Measurements from ENCODE around the gene PRAMEF12.
"Not testable (repeated sequence)": the region's sequence is repeated elsewhere in the genome, so short reads cannot be mapped to it uniquely, and the experiment has no call there.

The PRAMEF12 gene

DNA sequence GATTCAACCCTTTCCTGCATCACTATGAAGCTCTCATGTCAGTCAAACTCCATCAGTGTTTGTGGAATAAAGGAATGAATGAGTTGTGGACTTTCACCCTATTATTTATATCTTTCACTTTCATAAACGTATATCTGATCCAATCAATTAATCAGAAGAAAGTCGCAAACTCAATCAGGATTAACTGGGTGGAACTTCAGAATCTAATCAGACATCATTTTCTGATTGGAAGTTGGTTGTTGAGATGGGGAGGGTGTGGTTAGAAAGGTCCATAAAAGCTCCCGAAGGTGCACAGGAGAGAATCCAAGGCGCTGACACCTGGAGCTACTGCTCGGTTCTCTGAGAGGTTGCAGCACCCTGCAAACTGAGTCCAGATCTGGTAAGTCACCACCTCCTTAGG lies at the start of gene PRAMEF12:
PRAMEF12 (plus strand) TSS at position 301 of the 400 bp plus-strand sequence. CDS start 1,130 bp downstream, outside the sequence.
- no peak for DNase-seq (ENCODE audit: low read depth)

DNA sequence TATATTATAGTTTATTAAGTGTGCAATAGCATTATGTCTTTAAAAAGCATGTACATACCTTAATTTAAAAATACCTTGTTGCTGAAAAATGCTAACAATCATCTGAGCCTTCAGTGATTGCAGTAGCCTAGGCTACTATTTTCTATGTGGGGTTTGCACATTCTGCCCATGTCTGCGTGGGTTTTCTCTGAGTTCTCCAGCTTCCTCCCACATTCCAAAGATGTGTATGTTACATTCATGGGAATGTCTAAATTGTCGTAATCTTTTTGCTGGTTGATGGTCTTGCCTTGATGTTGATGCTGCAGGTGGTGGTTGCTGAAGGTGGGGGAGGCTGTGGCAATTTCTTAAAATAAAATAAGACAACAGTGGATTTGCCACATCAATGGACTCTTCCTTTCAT lies 45.1 kb upstream of the PRAMEF12 start:
- DNase-seq (ENCODE audit: low read depth): no peak

DNA sequence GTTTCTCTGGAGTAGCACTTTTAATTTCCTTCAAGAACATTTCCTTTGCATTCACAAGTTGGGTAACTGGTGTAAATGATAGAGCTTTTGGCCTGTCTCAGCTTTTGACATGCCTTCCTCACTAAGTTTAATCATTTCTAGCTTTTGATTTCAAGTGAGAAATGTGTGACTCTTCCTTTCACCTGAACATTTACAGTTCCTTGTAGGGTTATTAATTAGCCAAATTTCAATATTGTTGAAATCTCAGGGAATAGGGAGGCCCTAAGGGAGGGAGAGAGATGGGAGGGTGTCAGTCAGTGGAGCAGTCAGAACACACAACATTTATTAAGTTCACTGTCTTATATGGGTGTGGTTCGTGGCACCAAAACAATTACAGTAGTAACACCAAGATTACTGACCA lies 43.4 kb upstream of the PRAMEF12 start:
- no peak for DNase-seq (ENCODE audit: low read depth)

DNA sequence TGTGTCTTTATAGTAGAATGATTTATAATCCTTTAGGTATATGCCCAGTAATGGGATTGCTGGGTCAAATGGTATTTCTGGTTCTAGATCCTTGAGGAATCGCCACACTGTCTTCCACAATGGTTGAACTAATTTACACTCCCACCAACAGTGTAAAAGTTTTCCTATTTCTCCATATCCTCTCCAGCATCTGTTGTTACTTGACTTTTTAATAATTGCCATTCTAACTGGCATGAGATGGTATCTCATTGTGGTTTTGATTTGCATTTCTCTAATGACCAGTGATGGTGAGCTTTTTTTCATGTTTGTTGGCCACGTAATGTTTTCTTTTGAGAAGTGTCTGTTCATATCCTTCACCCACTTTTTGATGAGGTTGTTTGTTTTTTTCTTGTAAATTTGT lies 42.5 kb upstream of the PRAMEF12 start:
- not testable (repeated sequence) for DNase-seq (ENCODE audit: low read depth)

DNA sequence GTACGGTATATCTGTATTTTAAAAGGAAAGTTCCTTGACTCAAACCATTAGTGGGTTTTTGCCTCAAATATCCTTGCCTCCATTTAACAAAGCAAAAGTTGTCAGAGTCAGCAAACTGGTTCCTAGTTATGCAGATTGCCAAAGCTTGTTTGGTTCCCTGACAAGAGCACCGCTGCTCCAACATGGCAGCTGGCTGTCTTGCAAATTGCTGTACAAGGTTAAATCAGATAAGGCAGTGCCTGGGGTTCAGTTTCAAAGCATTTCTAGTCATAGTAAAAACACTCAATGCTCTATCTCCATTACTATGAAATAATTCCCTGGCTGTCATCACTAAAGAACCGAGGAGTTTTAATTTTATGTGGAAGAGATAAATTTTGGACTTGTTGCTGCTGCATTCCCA lies 38.9 kb upstream of the PRAMEF12 start:
- no peak for DNase-seq (ENCODE audit: low read depth)

DNA sequence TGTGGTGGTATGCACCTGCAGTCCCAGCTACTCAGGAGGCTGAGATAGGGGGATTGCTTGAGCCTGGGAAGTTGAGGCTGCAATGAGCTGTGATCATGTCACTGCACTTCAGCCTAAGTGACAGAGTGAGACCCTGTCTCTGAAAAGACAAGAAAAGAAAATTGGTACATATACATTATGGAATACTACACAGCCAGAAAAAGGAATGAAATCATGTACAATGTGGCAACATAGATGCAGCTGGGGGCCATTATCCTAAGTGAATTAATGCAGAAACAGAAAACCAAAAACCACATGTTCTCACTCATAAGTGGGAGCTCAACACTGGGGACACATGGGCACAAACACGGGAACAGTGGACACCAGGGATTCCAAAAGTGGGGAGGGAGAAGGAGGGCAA lies 34.6 kb upstream of the PRAMEF12 start:
- no peak for DNase-seq (ENCODE audit: low read depth)

DNA sequence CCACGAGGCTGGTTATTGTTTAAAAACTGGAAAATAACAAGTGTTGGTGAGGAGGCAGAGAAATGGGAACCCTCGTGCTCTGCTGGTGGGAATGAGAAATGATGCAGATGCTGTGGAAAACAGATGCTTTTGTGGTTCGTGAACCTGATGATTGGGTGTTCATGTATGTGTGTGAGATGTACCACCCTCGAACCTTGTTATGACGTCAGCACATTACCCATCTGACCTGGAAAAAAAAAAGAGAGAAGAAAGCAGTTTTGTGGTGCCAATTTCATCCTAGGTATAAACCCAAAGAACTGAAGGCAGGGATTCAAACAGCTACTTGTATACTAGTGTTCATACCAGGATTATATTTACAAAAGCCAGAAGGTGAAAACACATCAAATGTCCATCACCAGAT lies 33.9 kb upstream of the PRAMEF12 start:
- no peak for DNase-seq (ENCODE audit: low read depth)

DNA sequence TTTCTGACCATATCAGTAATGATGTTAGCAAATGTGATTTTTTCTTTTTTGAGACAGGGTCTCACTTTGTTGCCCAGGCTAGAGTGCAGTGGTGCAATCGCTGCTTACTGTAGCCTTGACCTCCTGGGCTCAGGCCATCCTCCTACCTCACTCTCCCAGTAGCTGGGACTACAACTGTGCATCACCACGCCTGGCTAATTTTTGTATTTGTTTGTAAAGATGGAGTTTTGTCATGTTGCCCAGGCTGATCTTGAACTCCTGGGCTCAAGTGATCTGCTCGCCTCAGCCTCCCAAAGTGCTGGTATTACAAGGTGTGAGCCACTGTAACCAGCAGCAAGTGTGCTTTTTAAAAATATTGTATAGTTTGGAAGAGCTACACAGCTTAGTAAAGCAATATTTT lies 31.6 kb upstream of the PRAMEF12 start:
- DNase-seq (ENCODE audit: low read depth): no peak

DNA sequence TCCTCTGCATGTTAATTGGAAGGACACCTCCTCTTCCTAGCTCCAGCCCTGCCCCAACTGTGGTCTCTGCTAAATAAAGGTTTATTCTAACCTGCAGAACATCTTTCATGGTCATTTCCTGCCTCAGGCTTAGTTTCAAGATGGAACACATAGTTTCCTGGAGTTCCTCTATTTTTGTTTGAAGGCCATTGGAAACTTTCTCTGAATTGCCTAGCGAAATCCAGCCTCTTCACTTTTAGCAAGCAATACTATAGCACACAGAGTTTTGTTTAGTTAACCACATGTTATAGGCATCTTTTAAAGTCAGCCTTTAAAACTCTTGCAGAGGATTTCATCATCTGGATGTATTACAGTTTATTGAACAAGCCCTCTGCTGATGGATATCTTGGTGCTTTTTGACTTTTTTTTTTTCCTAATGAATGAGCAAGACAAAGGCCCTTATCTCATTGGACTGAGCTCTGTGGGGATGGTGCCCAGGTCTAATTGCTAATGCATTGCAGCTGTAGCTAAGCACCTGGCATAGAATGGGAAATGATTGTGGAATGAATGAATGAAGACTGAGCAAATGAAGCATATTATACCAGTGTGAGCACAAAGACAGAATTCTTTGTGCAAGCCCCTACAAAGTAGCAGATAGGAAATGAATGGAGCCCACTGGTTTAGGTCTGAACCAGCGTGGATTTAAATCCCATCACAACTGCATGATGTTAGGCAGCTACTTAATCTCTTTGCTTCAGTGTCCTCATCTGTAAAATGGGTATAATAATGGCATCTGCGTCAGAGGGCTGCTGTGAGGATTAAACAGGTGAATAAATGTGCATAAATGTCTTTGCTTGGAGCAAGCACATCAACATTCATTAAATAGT lies 28.2 kb upstream of the PRAMEF12 start:
- no peak for DNase-seq (ENCODE audit: low read depth)

DNA sequence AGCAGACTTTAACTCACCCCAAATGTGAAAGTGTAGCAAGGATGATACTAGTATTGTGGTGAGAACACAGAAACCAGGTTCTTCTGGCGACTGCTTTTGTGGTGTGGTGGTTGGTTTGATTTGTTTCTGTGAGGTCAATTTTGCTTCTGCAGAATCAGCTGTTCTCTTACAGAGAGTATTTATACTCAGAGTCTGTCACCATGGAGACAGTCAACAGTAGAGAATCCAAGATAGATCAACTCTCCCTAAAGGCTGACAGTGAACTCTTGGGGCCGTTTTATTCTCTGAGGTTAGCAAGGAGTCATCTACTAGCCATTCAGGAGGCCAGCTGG lies 27.6 kb upstream of the PRAMEF12 start, which contains the start of gene CFAP107:
CFAP107 (plus strand) TSS at position 209 of the 332 bp plus-strand sequence. CDS start 231 bp downstream, outside the sequence.
- no peak for DNase-seq (ENCODE audit: low read depth)

DNA sequence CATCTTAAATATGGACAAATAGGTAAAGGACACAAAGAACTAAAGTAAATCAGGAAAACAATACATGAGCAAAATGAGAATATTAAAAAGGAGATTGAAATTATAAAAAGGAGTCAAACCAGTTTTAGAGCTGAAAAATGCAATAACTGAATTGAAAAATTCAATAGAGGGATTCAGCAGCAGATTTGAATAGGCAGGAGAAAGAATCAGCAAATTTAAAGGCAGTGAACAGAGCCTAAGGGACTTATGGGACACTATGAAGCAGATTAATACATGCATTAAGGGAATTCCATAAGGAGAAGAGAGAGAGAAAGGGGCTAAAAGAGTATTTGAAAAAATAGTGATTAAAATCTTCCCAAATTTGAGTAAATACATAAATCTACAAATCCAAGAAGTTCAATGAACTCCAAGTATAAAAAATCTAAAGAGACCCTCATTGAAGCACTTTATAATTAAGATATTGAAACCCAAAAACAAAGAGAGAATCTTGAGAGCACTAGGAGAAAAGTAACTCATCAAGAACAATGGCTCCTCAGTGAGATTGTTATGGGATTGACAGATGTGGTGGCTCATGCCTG lies 24.7 kb upstream of the PRAMEF12 start:
- no peak for DNase-seq (ENCODE audit: low read depth)

DNA sequence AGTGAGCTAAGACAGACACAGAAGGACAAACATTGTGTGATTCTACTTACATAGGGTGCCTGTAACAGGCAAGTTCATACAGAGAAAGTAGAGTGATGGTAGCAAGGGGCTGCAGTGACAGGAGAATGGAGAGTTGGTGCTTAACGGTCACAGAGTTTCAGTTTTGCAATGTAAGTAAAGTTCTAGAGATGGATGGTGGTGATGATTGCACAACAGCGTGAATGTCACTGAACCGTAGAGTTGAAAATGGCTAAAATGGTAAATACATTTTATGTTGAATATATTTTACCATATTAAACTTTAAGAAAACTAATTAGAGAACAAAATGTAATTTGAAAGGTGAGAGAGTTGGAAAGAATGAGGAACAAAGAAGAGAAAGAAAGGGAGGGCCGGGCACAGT lies 18.8 kb upstream of the PRAMEF12 start:
- no peak for DNase-seq (ENCODE audit: low read depth)

DNA sequence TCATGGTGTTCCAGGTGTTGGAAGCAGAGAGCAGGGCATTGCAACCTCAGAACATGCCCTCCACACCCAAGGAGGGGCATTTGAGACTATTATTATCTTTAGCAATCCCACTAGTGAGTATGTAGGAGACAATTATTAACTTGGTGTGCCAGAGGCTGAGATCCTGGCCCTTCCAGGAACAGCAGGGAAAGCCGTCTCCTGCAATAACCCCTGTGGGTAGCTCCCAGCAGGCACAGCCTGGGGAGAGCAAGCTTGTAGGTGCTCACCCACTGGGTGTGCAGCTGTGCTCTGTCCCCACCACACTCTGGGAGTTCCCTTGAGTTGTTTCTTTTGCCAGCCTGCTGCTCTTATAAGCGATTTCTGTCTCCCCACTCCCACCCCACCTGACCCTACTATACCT lies 17.3 kb upstream of the PRAMEF12 start:
- DNase-seq (ENCODE audit: low read depth): no peak

DNA sequence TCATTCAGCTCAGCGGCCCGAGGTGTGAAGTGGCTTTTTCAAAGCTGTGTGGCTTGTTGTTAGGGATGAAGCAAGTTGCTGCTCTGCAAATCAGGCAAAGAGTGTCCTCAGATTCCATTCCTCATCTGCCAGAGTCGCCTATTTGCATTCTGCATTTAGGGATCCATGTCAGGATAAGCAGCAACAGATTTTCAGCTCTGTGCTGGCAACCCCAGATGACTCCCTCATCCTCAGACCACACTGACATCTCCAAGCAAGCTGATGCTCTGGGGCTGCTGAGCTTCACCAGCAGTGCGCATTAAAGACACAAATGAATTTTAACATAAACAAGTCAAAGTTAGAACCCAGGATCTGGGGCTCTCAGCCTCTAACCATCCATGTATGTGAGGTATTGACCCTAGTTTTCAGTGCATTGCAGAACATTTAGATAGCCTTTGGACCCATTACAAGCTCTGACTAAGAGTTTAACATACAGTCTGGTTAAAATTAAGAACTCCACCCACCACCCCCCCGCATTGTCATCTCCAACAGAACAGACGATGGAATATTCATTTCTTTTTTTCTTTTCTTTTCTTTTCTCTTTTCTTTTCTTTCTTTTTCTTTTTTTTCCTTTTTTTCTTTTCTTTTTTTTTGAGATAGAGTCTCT lies 16.6 kb upstream of the PRAMEF12 start:
- no peak for DNase-seq (ENCODE audit: low read depth)

DNA sequence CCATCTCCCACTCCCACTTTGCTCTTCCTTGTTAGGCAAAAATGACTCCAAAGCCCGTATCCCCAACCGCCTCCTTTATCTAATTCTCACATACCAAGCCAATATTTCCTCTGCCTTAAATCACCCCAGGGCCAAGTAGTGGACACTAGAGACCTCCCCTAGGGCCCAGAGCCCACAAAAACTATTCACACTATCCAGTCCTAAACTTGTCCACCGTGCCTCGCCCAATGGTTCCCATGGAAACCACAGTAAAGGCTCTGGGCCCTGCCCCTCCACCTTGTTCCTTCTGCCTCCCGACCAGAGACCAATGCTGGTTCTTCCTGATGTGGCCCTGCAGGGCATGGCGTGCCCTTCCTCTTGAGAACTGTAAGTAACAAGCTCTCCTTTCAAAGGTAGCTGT lies 15.7 kb upstream of the PRAMEF12 start:
- DNase-seq (ENCODE audit: low read depth): no peak

DNA sequence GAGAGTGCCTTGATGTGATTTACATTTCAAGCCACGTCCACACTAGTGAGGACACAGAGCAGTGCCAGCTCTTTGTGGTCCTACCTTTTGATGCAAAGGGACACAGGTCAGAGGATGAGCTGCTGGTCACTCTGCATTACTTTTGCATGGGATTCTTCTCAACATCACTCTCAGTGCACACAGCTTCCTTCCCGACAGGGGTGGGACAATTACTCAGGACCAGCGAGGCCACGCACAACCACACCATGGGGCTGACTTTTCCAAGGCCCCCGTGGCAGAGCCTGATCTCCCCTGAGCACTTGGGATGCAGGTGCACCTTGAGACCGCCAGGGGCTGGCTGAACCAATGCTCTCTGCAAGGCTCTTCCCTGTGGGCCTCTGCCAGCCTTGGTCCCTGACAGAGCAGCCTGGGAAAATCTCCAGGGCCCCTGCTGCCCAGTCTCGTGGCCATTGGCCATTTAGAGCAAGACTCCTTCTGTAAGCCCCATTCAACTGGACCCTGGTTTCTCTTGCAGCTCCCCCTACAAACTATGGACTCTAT lies 13.2 kb upstream of the PRAMEF12 start:
- no peak for DNase-seq (ENCODE audit: low read depth)

DNA sequence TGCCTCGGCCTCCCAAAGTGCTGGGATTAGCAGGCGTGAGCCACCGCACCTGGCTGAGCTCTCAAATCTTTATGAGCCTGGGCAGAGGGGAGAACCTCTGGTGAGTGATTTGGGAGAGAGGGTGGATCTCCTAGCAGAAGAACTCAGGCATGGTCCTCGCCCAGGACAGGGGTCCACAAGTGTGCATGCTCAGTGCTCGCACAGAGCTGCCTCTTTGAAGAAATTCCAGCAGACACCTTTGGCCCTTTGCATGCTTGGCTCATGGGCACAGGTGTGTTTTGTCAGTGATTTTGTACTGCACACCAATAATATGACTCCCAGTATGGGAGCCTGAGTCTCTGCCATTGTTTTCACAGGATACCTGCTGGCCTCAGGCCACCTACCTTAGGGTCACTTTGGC lies 11.8 kb upstream of the PRAMEF12 start:
- no peak for DNase-seq (ENCODE audit: low read depth)

DNA sequence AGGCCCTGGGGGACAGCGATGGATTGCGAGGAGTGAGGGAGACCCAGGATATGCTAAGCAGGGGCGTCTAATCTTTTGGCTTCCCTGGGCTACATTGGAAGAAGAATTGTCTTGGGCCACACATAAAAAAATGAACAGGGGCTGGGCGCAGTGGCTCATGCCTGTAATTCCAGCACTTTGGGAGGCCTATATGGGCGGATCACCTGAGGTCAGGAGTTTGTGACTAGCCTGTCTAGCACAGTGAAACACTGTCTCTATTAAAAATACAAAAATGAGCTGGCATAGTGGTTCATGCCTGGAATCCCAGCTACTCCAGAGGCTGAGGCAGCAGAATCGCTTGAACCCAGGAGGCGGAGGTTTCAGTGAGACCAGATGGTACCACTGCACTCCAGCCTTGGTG lies 10.8 kb upstream of the PRAMEF12 start:
- DNase-seq (ENCODE audit: low read depth): no peak

DNA sequence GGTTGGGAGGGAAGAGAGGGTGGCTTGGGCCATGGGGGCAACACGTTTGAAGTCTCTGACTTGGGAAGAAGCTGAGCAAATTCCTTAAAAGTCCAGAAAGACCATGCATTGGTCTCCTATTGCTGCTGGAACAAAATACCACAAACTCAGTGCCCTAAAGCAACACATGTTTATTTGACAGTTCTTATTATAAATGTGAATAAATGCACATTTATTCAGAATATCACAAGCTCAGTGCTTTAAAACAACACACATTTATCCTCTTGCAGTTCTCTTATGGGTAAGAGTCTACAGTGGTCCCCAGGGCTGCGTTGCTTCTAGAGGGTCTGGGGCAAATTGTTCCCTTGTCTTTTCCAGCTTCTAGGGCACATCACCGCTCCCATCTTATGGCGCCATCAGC lies 10.1 kb upstream of the PRAMEF12 start:
- DNase-seq (ENCODE audit: low read depth): no peak

DNA sequence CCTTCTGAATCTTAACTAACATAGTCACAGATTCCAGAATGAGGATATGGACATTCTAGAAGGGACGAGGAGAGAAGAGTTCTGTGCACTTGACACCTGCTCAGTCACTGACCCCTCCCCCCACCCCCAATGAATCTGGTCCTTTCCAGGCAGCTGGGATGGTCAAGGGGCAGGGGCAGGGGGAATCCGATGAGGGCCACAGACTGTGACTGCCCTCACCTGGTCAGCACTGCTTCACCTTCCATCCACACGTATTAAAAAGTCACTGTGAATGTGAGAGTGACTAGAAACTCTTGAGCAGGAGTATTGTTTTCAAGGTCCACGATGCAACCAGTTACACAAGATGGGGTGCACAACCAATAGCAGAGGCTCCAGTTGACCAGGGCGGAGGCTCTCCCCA lies 9.5 kb upstream of the PRAMEF12 start:
- DNase-seq (ENCODE audit: low read depth): no peak

DNA sequence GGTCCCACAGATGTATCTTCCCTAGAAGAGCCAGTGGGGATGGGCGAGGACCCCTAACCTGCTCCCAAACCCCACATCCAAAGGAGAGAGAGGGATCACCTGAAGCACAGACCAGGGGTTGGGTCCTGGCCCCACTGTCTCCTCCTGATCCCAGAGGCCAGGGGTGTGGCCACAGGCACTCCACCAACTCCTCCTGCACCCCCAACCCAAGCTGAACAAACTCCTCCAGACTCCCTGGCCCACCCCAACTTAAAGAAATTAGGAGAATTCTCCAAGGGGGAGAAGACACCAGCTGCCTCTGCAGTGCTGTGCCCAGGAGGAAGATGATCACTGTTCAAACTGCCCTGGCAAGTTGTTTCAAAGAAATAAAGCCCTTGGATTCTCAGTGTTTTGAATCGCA lies 4.5 kb upstream of the PRAMEF12 start:
- DNase-seq (ENCODE audit: low read depth): no peak

DNA sequence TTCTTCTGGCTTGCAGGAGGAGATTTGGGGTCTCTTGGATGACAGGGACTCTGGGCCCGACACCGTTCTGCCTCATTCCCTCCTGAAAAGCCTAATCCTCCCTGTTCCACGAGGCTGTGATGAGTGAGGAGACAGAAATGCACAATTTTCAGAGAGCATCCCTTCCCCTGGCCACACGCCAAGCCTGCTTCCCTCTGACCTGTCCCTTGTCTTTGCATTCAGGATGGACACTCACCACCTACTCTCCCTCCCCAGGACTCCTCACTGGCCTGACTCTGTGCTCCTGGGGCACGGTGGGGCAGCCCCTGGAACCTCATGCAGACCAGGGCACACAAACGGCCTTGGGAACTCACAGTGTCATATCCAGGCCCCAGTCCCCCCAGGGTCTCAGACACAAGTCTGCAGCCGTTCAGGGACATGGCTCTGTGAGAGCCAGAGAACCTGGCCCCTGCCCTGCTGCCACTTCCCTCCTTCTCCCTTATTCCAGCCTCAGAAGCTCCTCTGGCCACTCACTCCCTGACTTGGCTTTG lies 3.5 kb upstream of the PRAMEF12 start:
- no peak for DNase-seq (ENCODE audit: low read depth)

DNA sequence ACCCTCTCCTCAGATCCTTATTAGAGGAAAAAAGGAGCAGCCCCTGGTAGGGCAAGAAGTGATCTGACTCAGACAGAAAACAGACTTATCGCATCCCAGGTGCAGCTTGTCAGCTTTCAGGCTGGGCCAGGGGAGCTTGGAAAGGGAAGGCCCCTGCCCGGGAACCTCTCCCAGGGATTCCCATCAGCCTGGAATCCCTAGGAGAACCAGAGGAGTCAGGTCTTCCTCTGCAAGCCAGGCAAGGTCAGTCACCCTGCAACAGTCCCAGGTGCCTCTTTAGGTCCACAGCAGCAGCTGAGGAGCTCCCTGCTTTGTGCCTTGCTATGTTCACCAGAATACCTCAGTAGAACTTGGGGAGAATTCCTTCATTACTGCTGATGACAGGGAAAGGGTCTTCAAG lies 2.9 kb upstream of the PRAMEF12 start:
- no peak for DNase-seq (ENCODE audit: low read depth)

Data from stimulated activated CD8-positive, alpha-beta memory T cell treated with anti-CD3 and anti-CD28 coated beads, Interleukin-15, amount 100 ng/mL, for 1 hour (primary cell).